Ascending aorta (tissue), 2 donors: ENCODE measurements around the gene TPMT. TPM values are rescaled to one million over a fixed set of nuclear protein-coding genes. Genes with fewer than 3 reads are reported as not detected.

Experiments used
- DNase-seq, 2 donors: peaks; one replicate each; pipeline ENCODE4 v3.0.0-alpha.2; 2019; ENCODE audit warnings: low spot score in 2 of 2
- H3K27ac ChIP-seq, 2 donors: fragments of 200-600 bp; sonication (generic); one replicate each; pipeline ENCODE4 v1.5.1; 2016 to 2017; ENCODE audit warnings: mild to moderate bottlenecking in 1 of 2
- H3K27me3 ChIP-seq: fragments of 200-600 bp; sonication (generic); one replicate; pipeline ENCODE4 v1.5.1; 2017
- H3K36me3 ChIP-seq, 2 donors: fragments of 200-600 bp; sonication (generic); one replicate each; pipeline ENCODE4 v1.5.1; 2016
- H3K4me1 ChIP-seq, 2 donors: fragments of 200-600 bp; sonication (generic); one replicate each; pipeline ENCODE4 v1.5.1; 2016 to 2017; ENCODE audit warnings: mild to moderate bottlenecking in 1 of 2
- H3K4me3 ChIP-seq, 2 donors: fragments of 200-600 bp; sonication (generic); one replicate each; pipeline ENCODE4 v1.5.1; 2016 to 2017; ENCODE audit warnings: mild to moderate bottlenecking in 1 of 2
- H3K9me3 ChIP-seq, 2 donors: fragments of 200-600 bp; sonication (generic); one replicate each; pipeline ENCODE4 v1.5.1; 2016
- intact Hi-C: fragments of 100-400 bp; cut with DNase I; formaldehyde crosslinking; loops from one replicate; pipeline ENCODE4 v1.15.1; 2023
- total RNA-seq: library from RNA; depleted of rRNA; stranded (reverse); fragments of >200 nt; gene quantifications from one replicate; pipeline ENCODE4 v1.1.0, GENCODE V29; 2016
- TF ChIP-seq, protein P1 (sequence below), 3 experiments: fragments of 200-600 bp in 2 of 3; fragments of 450-650 bp in 1 of 3; sonication (generic) in 2 of 3; IDR thresholded peaks; one replicate each; pipeline ENCODE4 v1.5.1; 2016 to 2019; ENCODE audit warnings: antibody characterized with exemption in 3 of 3, mild to moderate bottlenecking in 1 of 3, moderate library complexity in 1 of 3

The TPMT gene
- total RNA-seq, 1 donor from 2014 or later, result 1.6 TPM

DNA sequence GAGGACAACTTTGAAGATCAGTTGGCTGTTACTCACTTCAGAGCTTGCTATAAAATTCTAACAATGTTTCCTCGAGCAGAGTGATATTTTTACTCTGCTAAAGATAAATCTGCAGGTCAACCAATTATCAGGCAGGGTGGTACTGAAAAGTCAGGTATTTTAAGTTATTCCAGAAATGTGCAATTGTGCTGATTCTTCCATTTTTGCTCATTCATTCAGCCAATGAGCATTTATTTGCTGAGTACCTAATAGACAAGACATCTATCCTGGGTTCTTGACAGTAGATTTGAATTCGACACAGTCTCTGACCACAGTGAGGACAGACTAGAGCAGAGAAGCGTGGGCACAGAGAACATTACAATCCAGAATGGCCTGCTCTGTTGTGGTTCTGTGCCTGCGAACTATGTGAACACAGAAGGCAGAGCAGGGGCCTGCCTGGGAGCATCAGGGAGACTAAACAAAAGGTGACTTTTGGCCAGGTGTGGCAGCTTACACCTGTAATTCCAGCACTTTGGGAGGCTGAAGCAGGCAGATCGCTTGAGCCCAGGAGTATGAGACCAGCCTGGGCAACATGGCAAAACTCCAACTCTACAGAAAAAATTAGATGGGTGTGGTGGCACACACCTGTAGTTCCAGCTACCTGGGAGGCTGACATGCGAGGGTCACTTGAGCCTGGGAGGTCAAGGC lies 14.8 kb downstream of the TPMT start:
- no peaks in the 10 kb centered on the region for H3K9me3 ChIP-seq
- peaks cover 15 to 48% of the 10 kb centered on the region in 2 donors for H3K36me3 ChIP-seq
- no peaks in the 10 kb centered on the region for H3K27me3 ChIP-seq
- H3K4me1 ChIP-seq, result no peaks in the 10 kb centered on the region
- no peak overlapping the region for H3K4me3 ChIP-seq
- no peak overlapping the region for H3K27ac ChIP-seq
- intact Hi-C loops, result no loop called here
- TF ChIP-seq, protein P1, sequence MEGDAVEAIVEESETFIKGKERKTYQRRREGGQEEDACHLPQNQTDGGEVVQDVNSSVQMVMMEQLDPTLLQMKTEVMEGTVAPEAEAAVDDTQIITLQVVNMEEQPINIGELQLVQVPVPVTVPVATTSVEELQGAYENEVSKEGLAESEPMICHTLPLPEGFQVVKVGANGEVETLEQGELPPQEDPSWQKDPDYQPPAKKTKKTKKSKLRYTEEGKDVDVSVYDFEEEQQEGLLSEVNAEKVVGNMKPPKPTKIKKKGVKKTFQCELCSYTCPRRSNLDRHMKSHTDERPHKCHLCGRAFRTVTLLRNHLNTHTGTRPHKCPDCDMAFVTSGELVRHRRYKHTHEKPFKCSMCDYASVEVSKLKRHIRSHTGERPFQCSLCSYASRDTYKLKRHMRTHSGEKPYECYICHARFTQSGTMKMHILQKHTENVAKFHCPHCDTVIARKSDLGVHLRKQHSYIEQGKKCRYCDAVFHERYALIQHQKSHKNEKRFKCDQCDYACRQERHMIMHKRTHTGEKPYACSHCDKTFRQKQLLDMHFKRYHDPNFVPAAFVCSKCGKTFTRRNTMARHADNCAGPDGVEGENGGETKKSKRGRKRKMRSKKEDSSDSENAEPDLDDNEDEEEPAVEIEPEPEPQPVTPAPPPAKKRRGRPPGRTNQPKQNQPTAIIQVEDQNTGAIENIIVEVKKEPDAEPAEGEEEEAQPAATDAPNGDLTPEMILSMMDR (IDR thresholded peaks at IDR 0.05), result no peak
- no peak for DNase-seq

DNA sequence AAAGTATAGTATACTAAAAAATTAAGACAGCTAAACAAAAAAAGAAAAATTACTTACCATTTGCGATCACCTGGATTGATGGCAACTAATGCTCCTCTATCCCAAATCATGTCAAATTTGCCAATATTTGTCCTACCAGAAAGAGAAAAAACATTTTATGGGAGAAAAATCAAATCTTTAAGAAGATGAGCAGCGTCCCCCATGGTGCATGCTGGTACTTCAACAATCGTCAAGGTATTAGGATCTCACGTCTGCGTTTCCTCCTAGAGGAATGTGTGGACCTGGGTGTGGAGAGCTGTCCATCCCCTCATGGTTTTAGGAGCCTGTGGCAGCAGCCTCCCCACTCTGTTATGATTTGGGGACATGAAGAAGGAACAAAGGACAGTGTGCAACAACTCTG lies 16.0 kb downstream of the TPMT start:
- Histone ChIP-seq H3K9me3 (no peaks in the 10 kb centered on the region), H3K4me3 (no peak overlapping the region), H3K36me3 (peaks cover 15 to 47% of the 10 kb centered on the region in 2 donors), H3K27ac (no peak overlapping the region), H3K4me1 (no peaks in the 10 kb centered on the region), H3K27me3 (no peaks in the 10 kb centered on the region)
- intact Hi-C loops, result no loop called here
- no peak for DNase-seq
- TF ChIP-seq, protein P1 (IDR thresholded peaks at IDR 0.05), result no peak

DNA sequence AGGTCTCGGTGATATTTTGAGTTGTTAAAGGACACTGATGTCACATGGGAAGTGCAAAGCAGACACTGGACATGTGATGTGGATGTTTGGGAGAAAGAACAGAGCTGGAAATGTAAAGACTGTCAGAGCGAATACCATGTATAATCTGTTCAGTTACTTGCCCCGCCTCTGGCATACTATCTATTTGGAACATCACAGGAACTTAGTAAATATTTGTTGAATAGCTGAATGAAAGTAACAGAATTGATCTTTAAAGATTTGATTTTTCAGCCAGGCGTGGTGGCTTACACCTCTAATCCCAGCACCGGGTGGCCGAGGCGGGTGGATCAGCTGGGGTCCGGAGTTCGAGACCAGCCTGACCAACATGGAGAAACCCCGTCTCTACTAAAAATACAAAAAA lies 18.6 kb downstream of the TPMT start:
- TF ChIP-seq, protein P1 (IDR thresholded peaks at IDR 0.05), result no peak
- Histone ChIP-seq H3K36me3 (peaks cover 6 to 44% of the 10 kb centered on the region in 2 donors), H3K9me3 (no peaks in the 10 kb centered on the region), H3K27ac (no peak overlapping the region), H3K4me3 (no peak overlapping the region), H3K27me3 (no peaks in the 10 kb centered on the region), H3K4me1 (no peaks in the 10 kb centered on the region)
- intact Hi-C loops, result no loop called here
- no peak for DNase-seq

DNA sequence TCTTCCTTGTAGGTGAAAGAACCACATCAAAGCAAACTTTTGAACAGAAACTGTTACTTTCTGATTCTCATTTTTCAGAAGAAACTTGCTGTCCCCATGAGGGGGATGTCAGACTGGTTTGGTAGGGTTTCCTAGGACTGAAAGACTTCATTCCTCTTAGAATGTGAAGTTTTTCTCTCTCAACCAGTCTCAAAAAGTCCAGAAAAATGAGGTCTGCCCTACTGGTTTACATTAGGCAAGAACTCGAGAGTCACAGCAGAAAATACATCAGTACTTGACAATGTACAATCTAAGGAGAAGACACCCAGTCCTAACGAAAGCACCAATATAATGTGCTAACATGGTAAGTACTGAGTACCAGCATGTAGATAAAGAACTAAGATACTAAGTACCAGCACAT lies 19.7 kb downstream of the TPMT start:
- no peak for DNase-seq
- H3K4me1 ChIP-seq, result no peaks in the 10 kb centered on the region
- no peak overlapping the region for H3K4me3 ChIP-seq
- no peaks in the 10 kb centered on the region for H3K9me3 ChIP-seq
- TF ChIP-seq, protein P1 (IDR thresholded peaks at IDR 0.05), result no peak
- no peaks in the 10 kb centered on the region for H3K27me3 ChIP-seq
- H3K36me3 ChIP-seq, result peaks cover 7 to 36% of the 10 kb centered on the region in 2 donors
- intact Hi-C loops, result no loop called here
- no peak overlapping the region for H3K27ac ChIP-seq

DNA sequence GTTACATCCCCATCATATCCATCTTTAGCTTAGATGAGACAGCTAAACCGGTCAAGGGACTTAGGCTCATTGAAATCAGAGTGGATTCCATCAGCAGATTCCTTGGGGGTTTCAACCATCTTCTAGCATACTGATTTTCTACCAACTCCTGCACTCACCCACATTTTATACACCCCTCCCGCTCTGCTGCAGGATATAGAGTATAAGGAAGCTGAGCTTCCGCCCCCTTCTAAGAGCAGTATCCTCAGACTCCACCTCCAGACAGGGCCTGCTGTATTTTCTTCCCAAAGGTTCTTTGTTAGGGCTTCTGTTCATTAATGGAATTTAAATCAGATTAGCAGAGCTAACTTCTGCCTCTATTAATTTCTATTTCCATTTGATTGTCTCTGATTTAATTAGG lies 22.5 kb downstream of the TPMT start:
- Histone ChIP-seq H3K27ac (no peak overlapping the region), H3K27me3 (no peaks in the 10 kb centered on the region), H3K4me3 (no peak overlapping the region), H3K4me1 (no peaks in the 10 kb centered on the region), H3K9me3 (no peaks in the 10 kb centered on the region), H3K36me3 (peaks cover 9 to 30% of the 10 kb centered on the region in 2 donors)
- DNase-seq, result no peak
- intact Hi-C loops, result no loop called here
- TF ChIP-seq, protein P1 (IDR thresholded peaks at IDR 0.05), result no peak
